HPDE6-E6E7 (cell line): ENCODE measurements around the gene CAPN14.

Source experiments
- DNase-seq: peaks from one replicate; pipeline ENCODE4 v3.0.0; 2011; ENCODE audit warnings: missing footprints; ENCODE audit errors: extremely low spot score

The CAPN14 gene

GRCh38 chr2:31140151-31140550, 77.2 kb downstream of the CAPN14 start:
- no peak for DNase-seq

GRCh38 chr2:31139671-31140070, 77.6 kb downstream of the CAPN14 start:
- DNase-seq = no peak

- DNase-seq = peak; percentile 80
These were observed 79.0 kb downstream of the CAPN14 start, which contains the start of gene GALNT14 for GRCh38 chr2:31138037-31138962. TSS of gene GALNT14 (minus strand) at chr2:31138440. CDS start at chr2:31138086, 354 bp downstream.

GRCh38 chr2:31137211-31138036, 79.9 kb downstream of the CAPN14 start:
- peak; percentile 47 for DNase-seq

GRCh38 chr2:31136732-31137131, 80.6 kb downstream of the CAPN14 start:
- no peak for DNase-seq

GRCh38 chr2:31136000-31136399, 81.3 kb downstream of the CAPN14 start:
- DNase-seq = no peak

- no peak for DNase-seq
These were observed 82.8 kb downstream of the CAPN14 start for GRCh38 chr2:31134480-31134879.

- DNase-seq = no peak
These were observed 84.5 kb downstream of the CAPN14 start for GRCh38 chr2:31132786-31133185.

- no peak for DNase-seq
These were observed 85.4 kb downstream of the CAPN14 start for GRCh38 chr2:31131871-31132270.

GRCh38 chr2:31129375-31130171, 87.7 kb downstream of the CAPN14 start:
- no peak for DNase-seq

- no peak for DNase-seq
These were observed 89.4 kb downstream of the CAPN14 start for GRCh38 chr2:31127931-31128330.

- DNase-seq = no peak
These were observed 91.2 kb downstream of the CAPN14 start for GRCh38 chr2:31125918-31126695.

- no peak for DNase-seq
These were observed 92.4 kb downstream of the CAPN14 start for GRCh38 chr2:31124904-31125303.
